ENCODE results near the gene ARSB. TPM values are rescaled to one million over a fixed set of nuclear protein-coding genes. Genes with fewer than 3 reads are reported as not detected.
"Not testable (repeated sequence)": the region's sequence is repeated elsewhere in the genome, so short reads cannot be mapped to it uniquely, and the experiment has no call there.

ARSB gene
- total RNA-seq, 1 donor from 2014 or later, result 11.0 TPM

DNA sequence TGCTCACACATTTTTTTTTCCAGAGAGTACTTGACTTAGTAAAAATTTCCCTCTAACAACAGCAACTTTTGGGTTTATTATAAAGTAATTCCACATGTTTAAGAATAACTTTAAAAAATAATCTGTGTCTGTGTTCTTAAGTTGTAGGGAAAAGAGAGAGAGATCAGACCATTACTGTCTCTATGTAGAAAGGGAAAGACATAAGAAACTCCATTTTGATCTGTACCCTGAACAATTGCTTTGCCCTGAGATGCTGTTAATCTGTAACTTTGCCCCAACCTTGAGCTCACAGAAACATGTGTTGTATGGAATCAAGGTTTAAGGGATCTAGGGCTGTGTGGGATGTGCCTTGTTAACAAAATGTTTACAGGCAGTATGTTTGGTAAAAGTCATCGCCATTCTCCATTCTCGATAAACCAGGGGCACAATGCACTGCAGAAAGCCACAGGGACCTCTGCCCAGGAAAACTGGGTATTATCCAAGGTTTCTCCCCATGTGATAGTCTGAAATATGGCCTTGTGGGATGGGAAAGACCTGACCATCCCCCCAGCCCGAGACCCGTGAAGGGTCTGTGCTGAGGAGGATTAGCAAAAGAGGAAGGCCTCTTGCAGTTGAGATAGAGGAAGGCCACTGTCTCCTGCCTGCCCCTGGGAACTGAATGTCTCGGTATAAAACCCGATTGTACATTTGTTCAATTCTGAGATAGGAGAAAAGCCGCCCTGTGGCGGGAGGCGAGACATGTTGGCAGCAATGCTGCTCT, 75.7 kb downstream of the ARSB start:
- DNase-seq; ATAC-seq; intact Hi-C loops (cut with micrococcal nuclease): not testable (repeated sequence)

DNA sequence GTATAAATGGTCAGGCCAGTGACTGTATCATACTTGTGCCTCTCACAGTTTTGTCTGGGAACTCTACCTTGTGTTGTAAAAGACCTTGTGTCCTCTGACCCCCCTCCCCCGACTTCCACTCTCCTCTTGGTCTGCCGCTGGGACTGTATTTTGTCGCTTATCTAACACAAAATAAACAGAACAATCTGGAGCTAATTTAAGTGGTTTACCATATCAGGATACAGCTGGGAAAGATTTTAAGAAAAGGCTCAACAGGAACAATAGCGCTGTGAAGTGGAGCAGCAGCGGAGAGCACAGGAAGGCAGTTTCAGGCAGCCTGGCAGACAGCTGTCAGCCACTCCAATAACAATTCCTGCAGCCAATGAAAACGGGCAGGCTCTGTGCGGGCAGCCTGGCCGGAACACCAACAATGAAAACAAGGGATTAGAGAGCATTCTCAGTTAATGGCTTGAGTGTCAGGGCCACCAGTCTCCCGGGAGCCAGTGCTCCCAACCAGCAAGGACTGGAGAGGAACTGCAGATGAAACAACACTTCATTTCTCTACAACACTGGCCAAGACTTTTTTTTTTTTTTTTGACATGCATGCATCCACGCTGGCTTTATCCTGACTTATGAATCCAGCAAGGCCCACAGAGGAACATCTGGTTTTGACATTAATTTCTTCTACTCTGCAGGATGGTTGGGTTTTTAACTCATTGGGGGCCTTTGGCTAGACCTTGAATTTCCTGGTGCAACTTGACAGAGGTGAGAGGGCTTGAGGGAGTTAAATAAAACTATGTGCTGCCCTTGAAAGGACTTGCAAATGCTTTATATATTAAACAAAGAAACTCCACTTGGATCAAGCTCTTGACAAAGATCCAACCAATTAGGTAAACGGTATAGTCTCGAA, 76.7 kb downstream of the ARSB start:
- DNase-seq, result peak; percentile 70
- intact Hi-C loops (cut with micrococcal nuclease), result no loop called here
- ATAC-seq, result peak; percentile 84

- peak; percentile 68 for ATAC-seq
Observed at GRCh38 chr5:78907255-78907891, 77.7 kb downstream of the ARSB start.

GRCh38 chr5:78905084-78905938, 79.8 kb downstream of the ARSB start:
- DNase-seq (no peak), ATAC-seq (no peak)
- intact Hi-C loops (cut with micrococcal nuclease), result no loop called here

More at GRCh38 chr5:78907255-78907891, 77.7 kb downstream of the ARSB start:
- no peak for DNase-seq
- intact Hi-C loops (cut with micrococcal nuclease), result no loop called here

DNA sequence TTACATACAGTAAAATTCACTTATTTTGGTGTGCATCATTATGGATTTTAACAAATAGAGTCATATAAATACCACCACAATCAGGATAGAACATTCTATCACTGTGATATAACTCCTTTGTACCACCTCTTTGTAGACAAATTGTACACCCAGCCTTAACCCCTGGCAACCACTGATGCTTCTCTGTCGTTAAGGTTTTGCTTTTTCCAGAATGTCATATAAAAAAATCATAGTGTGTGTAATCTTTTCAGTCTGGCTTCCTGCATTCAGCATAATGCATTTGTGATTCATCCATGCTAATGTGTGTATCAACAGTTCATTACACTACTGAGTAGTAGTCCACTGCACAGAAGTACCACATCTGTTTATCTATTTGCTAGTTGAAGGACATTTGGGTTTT, 81.2 kb downstream of the ARSB start:
- ATAC-seq, result no peak
- intact Hi-C loops (cut with micrococcal nuclease), result no loop called here

GRCh38 chr5:78903353-78903752, 81.8 kb downstream of the ARSB start:
- DNase-seq (no peak), ATAC-seq (no peak)
- intact Hi-C loops (cut with micrococcal nuclease), result no loop called here

More for the DNA sequence above, 81.2 kb downstream of the ARSB start:
- no peak for DNase-seq

DNA sequence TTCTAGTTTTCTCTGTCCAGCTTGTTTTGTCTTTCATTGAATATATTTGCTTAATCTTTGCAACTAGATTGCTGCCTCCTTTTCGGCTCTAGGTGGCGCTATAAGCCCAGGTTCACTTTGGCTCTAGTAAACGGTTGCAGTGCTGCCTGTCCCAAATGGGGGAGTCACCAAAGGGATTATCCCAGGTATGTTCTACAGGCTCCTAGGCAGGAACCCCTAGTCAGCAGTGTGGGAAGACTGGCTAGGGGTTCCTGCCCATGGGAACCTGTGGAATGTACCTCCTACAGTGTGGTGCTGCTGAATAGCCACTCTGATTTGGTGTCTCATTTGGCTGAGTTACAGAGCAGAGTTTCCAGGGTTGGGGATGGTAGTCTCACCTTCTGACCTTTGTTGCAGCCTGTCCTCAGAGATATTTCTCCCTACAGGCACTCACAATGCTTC, 85.2 kb downstream of the ARSB start:
- intact Hi-C loops (cut with micrococcal nuclease), result loop anchor here (5.0 kb wide), 1 partner anchor 72 kb away; no protein-coding TSS in a partner anchor
- DNase-seq (peak; percentile 30), ATAC-seq (no peak)

GRCh38 chr5:78896132-78896531, 89.0 kb downstream of the ARSB start:
- intact Hi-C loops (cut with micrococcal nuclease), result loop anchor here (5.0 kb wide), 1 partner anchor 76 kb away; no protein-coding TSS in a partner anchor
- ATAC-seq (peak; percentile 44), DNase-seq (no peak)

GRCh38 chr5:78895616-78896015, 89.5 kb downstream of the ARSB start:
- DNase-seq (no peak), ATAC-seq (no peak)
- intact Hi-C loops (cut with micrococcal nuclease), result loop anchor here (5.0 kb wide), 1 partner anchor 77 kb away; no protein-coding TSS in a partner anchor

- ATAC-seq, result no peak
- DNase-seq, result no peak
- intact Hi-C loops (cut with micrococcal nuclease), result no loop called here
Observed at GRCh38 chr5:78893940-78894677, 91.0 kb downstream of the ARSB start.

GRCh38 chr5:78890667-78891379, 94.3 kb downstream of the ARSB start:
- ATAC-seq, result no peak
- intact Hi-C loops (cut with micrococcal nuclease), result no loop called here
- DNase-seq, result no peak

- ATAC-seq (no peak), DNase-seq (no peak)
- intact Hi-C loops (cut with micrococcal nuclease), result no loop called here
Observed at GRCh38 chr5:78889369-78890140, 95.6 kb downstream of the ARSB start.

DNA sequence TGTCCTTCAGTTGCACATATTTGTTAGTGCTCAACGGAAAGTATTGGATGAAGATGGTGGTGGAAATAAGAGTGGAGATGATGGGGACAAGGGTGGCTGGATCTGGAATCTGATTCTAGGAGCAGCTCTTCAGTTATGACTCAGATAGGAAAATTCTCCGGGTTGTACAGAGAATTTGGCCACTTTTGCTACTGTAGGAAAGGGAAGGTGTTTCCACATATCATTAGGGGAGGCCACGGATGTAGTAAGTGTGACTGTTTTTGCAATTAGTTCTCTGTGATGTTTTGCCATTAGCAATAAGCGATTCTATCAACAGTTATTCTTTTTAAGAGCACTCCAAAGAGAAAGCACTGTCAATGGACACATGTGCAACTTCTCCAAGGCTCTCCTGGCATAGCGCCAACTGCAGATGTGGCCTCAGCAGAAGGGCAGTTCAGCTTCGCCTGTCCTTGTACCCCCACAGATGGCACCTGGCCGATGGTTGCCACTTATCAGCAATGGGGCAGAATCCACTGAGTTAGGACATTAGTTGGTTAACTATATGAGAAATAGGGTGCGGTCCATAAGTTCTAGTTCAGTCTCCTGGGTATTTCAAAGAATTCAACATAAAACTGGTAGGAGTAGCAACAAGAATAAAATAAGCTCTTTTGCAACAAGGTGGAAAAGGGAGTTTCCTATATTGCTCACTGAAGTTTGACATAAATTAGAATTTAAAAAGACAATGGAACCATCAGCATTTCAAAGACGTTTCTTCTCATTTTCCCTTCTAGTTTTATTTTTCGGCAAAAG, 96.3 kb downstream of the ARSB start:
- DNase-seq (peak; percentile 69), ATAC-seq (peak; percentile 37)
- intact Hi-C loops (cut with micrococcal nuclease), result no loop called here

DNA sequence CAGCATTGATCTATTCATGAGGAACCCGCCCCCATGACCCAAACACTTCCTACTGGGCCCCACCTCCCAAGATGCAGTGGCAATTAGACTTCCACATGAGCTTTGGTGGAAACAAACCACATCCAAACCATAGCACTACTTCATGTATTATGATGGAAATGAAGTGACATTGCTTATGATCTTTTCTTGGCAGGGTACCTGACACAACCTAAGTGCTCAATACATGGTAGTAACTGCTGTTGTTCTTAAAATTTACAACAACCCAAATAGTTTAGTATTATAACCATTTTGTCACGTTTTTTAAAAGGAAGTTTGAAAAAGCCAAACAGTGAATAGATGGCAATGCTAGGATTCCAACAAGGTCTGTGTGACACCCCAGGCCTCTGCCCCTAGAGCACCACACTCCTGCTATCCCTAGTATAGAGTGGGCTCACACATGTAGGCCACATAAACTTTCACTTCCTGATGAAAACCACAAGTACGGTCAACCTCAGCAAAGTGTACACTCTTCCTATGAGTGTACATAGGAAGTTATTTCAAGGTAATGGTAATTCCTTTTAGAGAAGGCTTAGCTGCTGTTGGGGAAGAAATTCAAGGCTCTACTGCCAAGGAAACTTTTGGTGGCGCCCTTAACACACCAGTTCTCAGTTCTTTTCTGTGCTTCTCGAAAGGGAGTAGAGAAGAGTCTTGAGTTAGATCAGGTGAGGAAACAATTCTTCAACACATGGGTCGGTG, 97.6 kb downstream of the ARSB start:
- intact Hi-C loops (cut with micrococcal nuclease), result no loop called here
- DNase-seq, result no peak
- no peak for ATAC-seq
